Ishikawa (cell line): ENCODE data around the gene PSMA1.

Experiments used
- CEBPB ChIP-seq: IDR thresholded peaks from 2 replicates; pipeline ENCODE4 v1.6.1; 2012
- EGR1 ChIP-seq: IDR thresholded peaks from 2 replicates; pipeline ENCODE4 v1.6.1; 2012
- EP300 ChIP-seq: IDR thresholded peaks from 2 replicates; pipeline ENCODE4 v1.6.1; 2012; ENCODE audit warnings: borderline replicate concordance
- RAD21 ChIP-seq: IDR thresholded peaks from 2 replicates; pipeline ENCODE4 v1.6.1; 2012; ENCODE audit warnings: low read depth
- TAF1 ChIP-seq: IDR thresholded peaks from 2 replicates; pipeline ENCODE4 v1.6.1; 2012; ENCODE audit warnings: low read depth, mild to moderate bottlenecking
- TEAD4 ChIP-seq: IDR thresholded peaks from 2 replicates; pipeline ENCODE4 v1.6.1; 2012
- TF ChIP-seq, protein P1 (sequence below): IDR thresholded peaks from 2 replicates; pipeline ENCODE4 v1.6.1; 2012
- TF ChIP-seq, protein P2 (sequence below): IDR thresholded peaks from 2 replicates; pipeline ENCODE4 v1.6.1; 2012; ENCODE audit warnings: low read depth, mild to moderate bottlenecking
- TF ChIP-seq, protein P3 (sequence below): IDR thresholded peaks from 2 replicates; pipeline ENCODE4 v1.6.1; 2012

DNA sequence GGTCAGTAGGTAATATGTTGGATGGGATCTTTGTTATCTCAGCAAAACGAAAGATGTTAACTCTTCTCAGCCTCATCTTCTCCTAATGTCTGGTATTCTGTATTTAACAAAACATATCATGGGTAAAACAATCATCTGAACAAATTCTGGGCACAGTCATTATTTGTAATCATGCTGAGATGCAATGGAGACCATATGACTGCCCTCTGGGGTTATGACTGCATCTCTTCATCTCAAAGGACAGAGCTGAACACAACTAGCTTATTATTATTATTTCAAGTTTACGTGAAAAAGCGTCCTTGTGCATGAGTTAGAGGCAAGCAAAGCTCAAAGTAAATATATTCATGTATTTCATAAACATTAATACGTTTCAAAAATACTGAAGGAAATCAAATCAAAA is 29.7 kb upstream of the PSMA1 start:
- TF ChIP-seq EP300 = no peak
- TF ChIP-seq, protein P1, sequence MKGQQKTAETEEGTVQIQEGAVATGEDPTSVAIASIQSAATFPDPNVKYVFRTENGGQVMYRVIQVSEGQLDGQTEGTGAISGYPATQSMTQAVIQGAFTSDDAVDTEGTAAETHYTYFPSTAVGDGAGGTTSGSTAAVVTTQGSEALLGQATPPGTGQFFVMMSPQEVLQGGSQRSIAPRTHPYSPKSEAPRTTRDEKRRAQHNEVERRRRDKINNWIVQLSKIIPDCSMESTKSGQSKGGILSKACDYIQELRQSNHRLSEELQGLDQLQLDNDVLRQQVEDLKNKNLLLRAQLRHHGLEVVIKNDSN = no peak
- TF ChIP-seq RAD21 = no peak
- TF ChIP-seq TAF1 = no peak
- TF ChIP-seq, protein P2, sequence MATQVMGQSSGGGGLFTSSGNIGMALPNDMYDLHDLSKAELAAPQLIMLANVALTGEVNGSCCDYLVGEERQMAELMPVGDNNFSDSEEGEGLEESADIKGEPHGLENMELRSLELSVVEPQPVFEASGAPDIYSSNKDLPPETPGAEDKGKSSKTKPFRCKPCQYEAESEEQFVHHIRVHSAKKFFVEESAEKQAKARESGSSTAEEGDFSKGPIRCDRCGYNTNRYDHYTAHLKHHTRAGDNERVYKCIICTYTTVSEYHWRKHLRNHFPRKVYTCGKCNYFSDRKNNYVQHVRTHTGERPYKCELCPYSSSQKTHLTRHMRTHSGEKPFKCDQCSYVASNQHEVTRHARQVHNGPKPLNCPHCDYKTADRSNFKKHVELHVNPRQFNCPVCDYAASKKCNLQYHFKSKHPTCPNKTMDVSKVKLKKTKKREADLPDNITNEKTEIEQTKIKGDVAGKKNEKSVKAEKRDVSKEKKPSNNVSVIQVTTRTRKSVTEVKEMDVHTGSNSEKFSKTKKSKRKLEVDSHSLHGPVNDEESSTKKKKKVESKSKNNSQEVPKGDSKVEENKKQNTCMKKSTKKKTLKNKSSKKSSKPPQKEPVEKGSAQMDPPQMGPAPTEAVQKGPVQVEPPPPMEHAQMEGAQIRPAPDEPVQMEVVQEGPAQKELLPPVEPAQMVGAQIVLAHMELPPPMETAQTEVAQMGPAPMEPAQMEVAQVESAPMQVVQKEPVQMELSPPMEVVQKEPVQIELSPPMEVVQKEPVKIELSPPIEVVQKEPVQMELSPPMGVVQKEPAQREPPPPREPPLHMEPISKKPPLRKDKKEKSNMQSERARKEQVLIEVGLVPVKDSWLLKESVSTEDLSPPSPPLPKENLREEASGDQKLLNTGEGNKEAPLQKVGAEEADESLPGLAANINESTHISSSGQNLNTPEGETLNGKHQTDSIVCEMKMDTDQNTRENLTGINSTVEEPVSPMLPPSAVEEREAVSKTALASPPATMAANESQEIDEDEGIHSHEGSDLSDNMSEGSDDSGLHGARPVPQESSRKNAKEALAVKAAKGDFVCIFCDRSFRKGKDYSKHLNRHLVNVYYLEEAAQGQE = no peak
- TF ChIP-seq, protein P3, sequence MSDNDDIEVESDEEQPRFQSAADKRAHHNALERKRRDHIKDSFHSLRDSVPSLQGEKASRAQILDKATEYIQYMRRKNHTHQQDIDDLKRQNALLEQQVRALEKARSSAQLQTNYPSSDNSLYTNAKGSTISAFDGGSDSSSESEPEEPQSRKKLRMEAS = no peak
- no peak for TF ChIP-seq EGR1
- TF ChIP-seq TEAD4 = no peak
- TF ChIP-seq CEBPB = no peak
